Lower leg skin (tissue), 4 donors: Measurements from ENCODE around the gene C1orf21. TPM values are rescaled to one million over a fixed set of nuclear protein-coding genes. Genes with fewer than 3 reads are reported as not detected.

Source experiments
- DNase-seq, 2 donors: peaks; one replicate each; pipeline ENCODE4 v3.0.0-alpha.2; 2019; ENCODE audit warnings: low spot score in 2 of 2
- H3K4me3 ChIP-seq: fragments of 200-600 bp; sonication (generic); 2 replicates; pipeline ENCODE4 v1.5.1; 2017; ENCODE audit warnings: mild to moderate bottlenecking, low read depth; ENCODE audit not compliant: poor library complexity, severe bottlenecking
- POLR2A ChIP-seq, 2 donors: fragments of 450-650 bp; IDR thresholded peaks; one replicate each; pipeline ENCODE4 v1.6.1; 2016 to 2017; ENCODE audit warnings: antibody characterized with exemption in 2 of 2, mild to moderate bottlenecking in 1 of 2, moderate library complexity in 1 of 2
- WGBS, 2 donors: methylation state at CpG; one replicate each; pipeline ENCODE4 v1.1.5; 2018; 5-methylcytosine and 5-hydroxymethylcytosine counted together
- intact Hi-C: fragments of 100-400 bp; cut with DNase I; formaldehyde crosslinking; loops from one replicate; pipeline ENCODE4 v1.15.0; 2023; ENCODE audit warnings: low total_unique reads
- total RNA-seq, 4 donors: library from RNA; depleted of rRNA; stranded (reverse); fragments of >200 nt; gene quantifications; one replicate each; pipeline ENCODE4 v1.1.0, GENCODE V29; 2016
- TF ChIP-seq, protein P1 (sequence below), 3 donors: fragments of 450-650 bp; IDR thresholded peaks; one replicate each; pipeline ENCODE4 v1.5.1; 2016; ENCODE audit warnings: antibody characterized with exemption in 3 of 3, mild to moderate bottlenecking in 3 of 3, moderate library complexity in 2 of 3

Gene C1orf21
- total RNA-seq, 4 donors from 2014 or later = 37.6 to 79.4 (median 56.2) TPM

- intact Hi-C loops = no loop called here
- H3K4me3 ChIP-seq = no peak overlapping the region
- TF ChIP-seq, protein P1, sequence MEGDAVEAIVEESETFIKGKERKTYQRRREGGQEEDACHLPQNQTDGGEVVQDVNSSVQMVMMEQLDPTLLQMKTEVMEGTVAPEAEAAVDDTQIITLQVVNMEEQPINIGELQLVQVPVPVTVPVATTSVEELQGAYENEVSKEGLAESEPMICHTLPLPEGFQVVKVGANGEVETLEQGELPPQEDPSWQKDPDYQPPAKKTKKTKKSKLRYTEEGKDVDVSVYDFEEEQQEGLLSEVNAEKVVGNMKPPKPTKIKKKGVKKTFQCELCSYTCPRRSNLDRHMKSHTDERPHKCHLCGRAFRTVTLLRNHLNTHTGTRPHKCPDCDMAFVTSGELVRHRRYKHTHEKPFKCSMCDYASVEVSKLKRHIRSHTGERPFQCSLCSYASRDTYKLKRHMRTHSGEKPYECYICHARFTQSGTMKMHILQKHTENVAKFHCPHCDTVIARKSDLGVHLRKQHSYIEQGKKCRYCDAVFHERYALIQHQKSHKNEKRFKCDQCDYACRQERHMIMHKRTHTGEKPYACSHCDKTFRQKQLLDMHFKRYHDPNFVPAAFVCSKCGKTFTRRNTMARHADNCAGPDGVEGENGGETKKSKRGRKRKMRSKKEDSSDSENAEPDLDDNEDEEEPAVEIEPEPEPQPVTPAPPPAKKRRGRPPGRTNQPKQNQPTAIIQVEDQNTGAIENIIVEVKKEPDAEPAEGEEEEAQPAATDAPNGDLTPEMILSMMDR (IDR thresholded peaks at IDR 0.05) = no peak
- no peak for TF ChIP-seq POLR2A (IDR thresholded peaks at IDR 0.05)
- DNase-seq = no peak
These were observed 105.7 kb downstream of the C1orf21 start for GRCh38 chr1:184492536-184492935.

DNA sequence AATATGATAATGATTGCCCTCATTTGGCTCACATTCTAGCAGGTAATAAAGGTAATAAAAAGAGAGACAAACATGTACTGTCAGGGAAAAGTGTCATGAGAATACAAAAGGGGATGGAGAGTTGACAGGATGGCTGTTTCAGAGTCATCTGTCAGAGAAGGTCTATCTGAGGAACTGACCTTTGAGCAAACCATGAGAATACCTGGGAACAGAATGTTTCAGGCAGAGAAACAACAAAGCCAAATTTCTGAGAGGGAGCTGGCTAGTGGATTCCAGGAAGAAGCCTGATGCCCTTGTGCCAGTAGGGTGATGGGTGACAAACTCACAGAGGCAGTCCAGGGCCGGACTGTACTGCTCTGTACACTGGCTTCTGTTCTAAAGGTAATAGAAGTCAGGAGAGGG lies 107.2 kb downstream of the C1orf21 start:
- TF ChIP-seq, protein P1 (IDR thresholded peaks at IDR 0.05) = no peak
- no peak for TF ChIP-seq POLR2A (IDR thresholded peaks at IDR 0.05)
- no peak for DNase-seq
- WGBS, 2 donors = 66 to 67% methylated on average over 1 of the region's 1 CpG
- intact Hi-C loops = no loop called here
- H3K4me3 ChIP-seq = no peak overlapping the region

DNA sequence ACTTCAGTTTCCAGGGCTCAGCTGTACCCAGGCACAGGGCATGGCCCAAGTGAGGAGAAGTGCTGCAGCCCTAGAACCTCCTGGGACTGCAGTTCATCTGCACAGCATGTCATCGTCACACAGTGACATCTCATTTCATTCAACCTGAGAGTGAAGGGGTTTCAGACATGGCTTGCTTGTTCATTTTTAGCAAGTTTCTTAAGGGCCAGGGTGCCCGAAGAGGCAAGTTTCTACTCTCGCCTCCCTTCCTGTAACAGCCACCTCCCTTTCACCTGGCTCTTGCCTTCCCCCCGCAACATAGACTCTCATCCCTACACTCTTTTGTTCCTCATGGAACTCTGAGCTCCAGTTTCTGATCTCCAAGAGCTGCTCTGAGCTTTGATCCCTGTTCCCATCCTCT lies 108.1 kb downstream of the C1orf21 start:
- no peak overlapping the region for H3K4me3 ChIP-seq
- intact Hi-C loops = no loop called here
- TF ChIP-seq, protein P1 (IDR thresholded peaks at IDR 0.05) = no peak
- DNase-seq = no peak
- WGBS, 2 donors = 97% methylated on average over 4 of the region's 4 CpGs

DNA sequence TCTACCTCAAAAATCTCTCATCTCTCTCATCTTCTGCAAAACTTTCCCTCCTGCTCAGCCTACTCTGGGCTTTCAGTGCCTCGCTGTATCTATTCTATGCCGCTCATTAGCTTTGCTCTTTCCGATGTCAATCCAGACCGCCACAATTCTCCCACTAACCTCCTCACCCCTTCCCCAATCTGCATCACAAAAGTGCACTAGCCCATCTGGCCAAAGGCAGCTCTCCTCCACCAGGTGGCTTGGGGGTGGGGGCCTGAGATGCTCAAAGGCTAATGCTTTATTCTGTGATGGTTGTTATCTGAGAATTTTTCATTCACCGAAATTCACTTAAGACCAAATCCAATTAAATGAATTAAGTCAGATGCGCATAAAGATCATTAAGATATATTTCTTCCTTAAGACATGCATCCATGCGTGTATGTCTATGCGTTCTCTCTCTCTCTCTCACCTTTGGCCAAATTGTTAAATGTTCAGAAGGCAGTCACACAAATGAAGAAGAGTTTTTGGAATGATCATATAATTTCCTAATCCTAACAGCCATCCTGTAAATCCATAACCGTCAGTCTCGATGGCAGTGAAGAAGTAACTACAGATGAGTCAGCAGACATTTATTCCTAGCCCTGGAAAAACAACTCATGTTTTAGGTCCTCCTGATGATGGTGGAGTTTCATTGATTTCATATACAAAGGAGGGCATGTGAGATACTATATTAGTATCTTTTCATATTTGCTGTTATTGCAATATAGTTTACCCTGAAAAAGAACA lies 111.3 kb downstream of the C1orf21 start:
- DNase-seq = no peak
- WGBS, 2 donors = 86 to 88% methylated on average over 10 of the region's 10 CpGs
- no peak for TF ChIP-seq POLR2A (IDR thresholded peaks at IDR 0.05)
- TF ChIP-seq, protein P1 (IDR thresholded peaks at IDR 0.05) = no peak
- H3K4me3 ChIP-seq = no peak overlapping the region
- intact Hi-C loops = no loop called here

GRCh38 chr1:184499616-184500015 lies 112.8 kb downstream of the C1orf21 start:
- H3K4me3 ChIP-seq = no peak overlapping the region
- WGBS, 2 donors = 83% methylated on average over 1 of the region's 1 CpG
- TF ChIP-seq, protein P1 (IDR thresholded peaks at IDR 0.05) = no peak
- TF ChIP-seq POLR2A (IDR thresholded peaks at IDR 0.05) = no peak
- intact Hi-C loops = no loop called here
- DNase-seq = no peak

- 71 to 73% methylated on average over 6 of the region's 6 CpGs for WGBS, 2 donors
These were observed 115.3 kb downstream of the C1orf21 start for GRCh38 chr1:184502161-184502560.

More at GRCh38 chr1:184502161-184502560, 115.3 kb downstream of the C1orf21 start:
- no peak for DNase-seq
- TF ChIP-seq, protein P1 (IDR thresholded peaks at IDR 0.05) = no peak
- TF ChIP-seq POLR2A (IDR thresholded peaks at IDR 0.05) = no peak
- H3K4me3 ChIP-seq = no peak overlapping the region
- intact Hi-C loops = no loop called here
